8988T (cell line): Measurements from ENCODE around the gene SYT8.

ENCODE experiments used
- DNase-seq: peaks from one replicate; pipeline ENCODE4 v3.0.0; 2011

SYT8 gene

GRCh38 chr11:1846453-1846932 is 11.7 kb downstream of the SYT8 start:
- no peak for DNase-seq

- no peak for DNase-seq
These were observed 12.4 kb downstream of the SYT8 start for GRCh38 chr11:1847006-1847735.

- DNase-seq: no peak
These were observed 13.3 kb downstream of the SYT8 start for GRCh38 chr11:1847926-1848639.

GRCh38 chr11:1848640-1849430 is 14.0 kb downstream of the SYT8 start:
- no peak for DNase-seq

- no peak for DNase-seq
These were observed 16.8 kb downstream of the SYT8 start for GRCh38 chr11:1851468-1852180.

GRCh38 chr11:1852271-1852876 is 17.6 kb downstream of the SYT8 start:
- no peak for DNase-seq

GRCh38 chr11:1852877-1853276 is 18.1 kb downstream of the SYT8 start, which contains the start of gene LSP1:
Gene LSP1, plus strand, starts transcription at chr11:1853084. Its CDS starts 61 bp downstream, at chr11:1853145.
- no peak for DNase-seq

- DNase-seq: no peak
These were observed 18.8 kb downstream of the SYT8 start for GRCh38 chr11:1853376-1854131.

- DNase-seq: no peak
These were observed 19.6 kb downstream of the SYT8 start for GRCh38 chr11:1854132-1854948.

- no peak for DNase-seq
These were observed 20.4 kb downstream of the SYT8 start for GRCh38 chr11:1854949-1855885.

GRCh38 chr11:1855886-1856265 is 21.1 kb downstream of the SYT8 start:
- DNase-seq: no peak

GRCh38 chr11:1856306-1857005 is 21.7 kb downstream of the SYT8 start:
- no peak for DNase-seq

- no peak for DNase-seq
These were observed 22.3 kb downstream of the SYT8 start for GRCh38 chr11:1857064-1857463.

GRCh38 chr11:1858154-1858553 is 23.4 kb downstream of the SYT8 start:
- DNase-seq: no peak

- no peak for DNase-seq
These were observed 23.8 kb downstream of the SYT8 start for GRCh38 chr11:1858576-1858975.

GRCh38 chr11:1859004-1859403 is 24.2 kb downstream of the SYT8 start:
- no peak for DNase-seq

- DNase-seq: no peak
These were observed 25.3 kb downstream of the SYT8 start for GRCh38 chr11:1860108-1860507.
